H1 (cell line): ENCODE measurements around the gene PPP1R14C. TPM values are rescaled to one million over a fixed set of nuclear protein-coding genes. Genes with fewer than 3 reads are reported as not detected.

Source experiments
- CTCF ChIA-PET: fragments of 300-600 bp; sonication (Branson Sonifier 250); formaldehyde crosslinking; loops from one replicate; lab custom pipeline; 2021; ENCODE audit not compliant: partially characterized antibody; lab: Charles Lee
- POLR2A ChIA-PET: fragments of 300-600 bp; sonication (Branson Sonifier 250); formaldehyde crosslinking; loops from one replicate; lab custom pipeline; 2021; ENCODE audit warnings: inconsistent platforms; ENCODE audit not compliant: partially characterized antibody; lab: Charles Lee
- DNase-seq, 2 experiments: peaks; one replicate each; pipeline versions ENCODE4 v3.0.0 to v3.0.0-alpha.2; 2010 to 2022; ENCODE audit warnings: low spot score in 2 of 2, low read depth in 1 of 2, mixed read lengths in 1 of 2
- FAIRE-seq: peaks from 2 replicates; lab custom pipeline; 2011; peaks lifted over from hg19 to GRCh38; lab: Jason Lieb, UNC
- H2AFZ ChIP-seq: 2 replicates; pipeline ENCODE4 v1.8.1; 2012; ENCODE audit warnings: low read length, inconsistent platforms
- H2AK5ac ChIP-seq: 2 replicates; pipeline ENCODE4 v1.6.1; 2013; ENCODE audit warnings: low read depth, low read length
- H2BK120ac ChIP-seq: replicated peaks from 2 replicates; pipeline ENCODE3; 2013; ENCODE audit warnings: low read depth, low read length, inconsistent platforms
- H2BK12ac ChIP-seq: 2 replicates; pipeline ENCODE4 v1.6.1; 2013; ENCODE audit warnings: low read depth, low read length
- H2BK15ac ChIP-seq: 2 replicates; pipeline ENCODE4 v1.6.1; 2013; ENCODE audit warnings: low read length
- H2BK20ac ChIP-seq: 2 replicates; pipeline ENCODE4 v1.6.1; 2013; ENCODE audit warnings: low read length
- H2BK5ac ChIP-seq: 2 replicates; pipeline ENCODE4 v1.6.1; 2013; ENCODE audit warnings: low read depth, low read length
- H3K14ac ChIP-seq: 2 replicates; pipeline ENCODE4 v1.6.1; 2013; ENCODE audit warnings: inconsistent platforms; ENCODE audit not compliant: insufficient read length
- H3K18ac ChIP-seq: 2 replicates; pipeline ENCODE4 v1.6.1; 2013; ENCODE audit warnings: low read length; ENCODE audit errors: extremely low read depth
- H3K23ac ChIP-seq: 2 replicates; pipeline ENCODE4 v1.6.1; 2013; ENCODE audit warnings: inconsistent platforms; ENCODE audit not compliant: insufficient read length
- H3K23me2 ChIP-seq: 2 replicates; pipeline ENCODE4 v1.6.1; 2013; ENCODE audit warnings: low read depth, low read length
- H3K27ac ChIP-seq: 2 replicates; pipeline ENCODE4 v1.6.1; 2011; ENCODE audit warnings: low read depth, low read length, inconsistent platforms
- H3K27me3 ChIP-seq, 4 experiments: replicated peaks in 1 of 4; 1 replicate in 1 of 4; 2 replicates in 3 of 4; pipeline versions ENCODE4 v1.6.1 to v1.8.1; 2011 to 2013; ENCODE audit warnings: low read length in 3 of 4, mild to moderate bottlenecking in 3 of 4, inconsistent platforms in 2 of 4, mixed read lengths in 2 of 4, moderate library complexity in 1 of 4; ENCODE audit not compliant: control insufficient read depth in 3 of 4, insufficient read depth in 3 of 4; ENCODE audit errors: extremely low read depth in 1 of 4
- H3K36me3 ChIP-seq, 4 experiments: 2 replicates each; pipeline versions ENCODE4 v1.6.1 to v1.8.1; 2011 to 2013; ENCODE audit warnings: mild to moderate bottlenecking in 4 of 4, low read length in 3 of 4, moderate library complexity in 2 of 4, control low read depth in 1 of 4, inconsistent platforms in 1 of 4; ENCODE audit not compliant: insufficient read depth in 4 of 4, control insufficient read depth in 2 of 4
- H3K4ac ChIP-seq: replicated peaks from 2 replicates; pipeline ENCODE3; 2013; ENCODE audit warnings: low read length, low read depth, mixed read lengths, inconsistent platforms; ENCODE audit not compliant: insufficient read length
- H3K4me1 ChIP-seq, 4 experiments: replicated peaks in 1 of 4; 1 replicate in 1 of 4; 2 replicates in 3 of 4; pipeline versions ENCODE4 v1.6.1 to v1.8.1; 2011 to 2013; ENCODE audit warnings: low read length in 3 of 4, inconsistent platforms in 2 of 4, mixed read lengths in 1 of 4; ENCODE audit not compliant: insufficient read depth in 4 of 4, control insufficient read depth in 3 of 4
- H3K4me2 ChIP-seq, 2 experiments: 2 replicates each; pipeline versions ENCODE4 v1.6.1 to v1.8.1; 2011 to 2013; ENCODE audit warnings: low read depth in 2 of 2, low read length in 2 of 2, control low read depth in 1 of 2, inconsistent platforms in 1 of 2, mild to moderate bottlenecking in 1 of 2; ENCODE audit not compliant: insufficient read depth in 1 of 2
- H3K4me3 ChIP-seq, 4 experiments: fragments of 200-600, 300-600 bp in 1 of 4; sonication (generic), shearing (Covaris generic), sonication (Bioruptor Twin) in 1 of 4; 2 replicates each; pipeline versions ENCODE4 v1.5.1 to v1.8.1; 2011 to 2016; ENCODE audit warnings: low read length in 4 of 4, low read depth in 3 of 4, control low read depth in 2 of 4, inconsistent platforms in 2 of 4, mild to moderate bottlenecking in 2 of 4, mixed read lengths in 1 of 4, moderate library complexity in 1 of 4; ENCODE audit not compliant: insufficient read depth in 2 of 4; ENCODE audit errors: extremely low read depth in 1 of 4
- H3K56ac ChIP-seq: replicated peaks from 2 replicates; pipeline ENCODE3; 2013; ENCODE audit warnings: low read depth, mild to moderate bottlenecking, mixed read lengths, low read length, inconsistent platforms; ENCODE audit not compliant: insufficient read length
- H3K79me1 ChIP-seq: 2 replicates; pipeline ENCODE4 v1.6.1; 2013; ENCODE audit warnings: low read depth, low read length, control low read depth
- H3K79me2 ChIP-seq, 2 experiments: 2 replicates each; pipeline versions ENCODE4 v1.6.1 to v1.8.1; 2012 to 2013; ENCODE audit warnings: low read length in 2 of 2, mild to moderate bottlenecking in 2 of 2, inconsistent platforms in 1 of 2; ENCODE audit not compliant: insufficient read depth in 2 of 2, control insufficient read depth in 1 of 2
- H3K9ac ChIP-seq, 4 experiments: replicated peaks in 1 of 4; 1 replicate in 1 of 4; 2 replicates in 3 of 4; pipeline versions ENCODE4 v1.6.1 to v1.8.1; 2011 to 2013; ENCODE audit warnings: low read depth in 3 of 4, low read length in 3 of 4, control low read depth in 2 of 4, mild to moderate bottlenecking in 2 of 4, moderate library complexity in 2 of 4, inconsistent platforms in 1 of 4; ENCODE audit errors: extremely low read depth in 1 of 4
- H3K9me3 ChIP-seq, 2 experiments: 2 replicates each; pipeline versions ENCODE4 v1.6.1 to v1.8.1; 2012 to 2013; ENCODE audit warnings: mild to moderate bottlenecking in 2 of 2, moderate library complexity in 2 of 2, control low read depth in 1 of 2, inconsistent platforms in 1 of 2, low read depth in 1 of 2, low read length in 1 of 2, mixed read lengths in 1 of 2; ENCODE audit not compliant: insufficient read depth in 2 of 2
- H4K20me1 ChIP-seq, 2 experiments: replicated peaks in 1 of 2; 2 replicates each; pipeline versions ENCODE3 to v1.8.1; 2011 to 2013; ENCODE audit warnings: inconsistent platforms in 2 of 2, low read length in 2 of 2, mild to moderate bottlenecking in 1 of 2; ENCODE audit not compliant: insufficient read depth in 2 of 2, control insufficient read depth in 1 of 2
- H4K5ac ChIP-seq: 2 replicates; pipeline ENCODE4 v1.6.1; 2013; ENCODE audit warnings: low read length, low read depth, mixed read lengths, inconsistent platforms; ENCODE audit not compliant: insufficient read length
- H4K8ac ChIP-seq: 2 replicates; pipeline ENCODE4 v1.8.0; 2013; ENCODE audit warnings: mild to moderate bottlenecking, moderate library complexity, low read length, inconsistent platforms; ENCODE audit not compliant: insufficient read depth; ENCODE audit errors: extremely low read depth
- H4K91ac ChIP-seq: replicated peaks from 2 replicates; pipeline ENCODE3; 2013; ENCODE audit warnings: low read length, mixed read lengths, inconsistent platforms; ENCODE audit not compliant: insufficient read length
- POLR2A ChIP-seq, 2 experiments: IDR thresholded peaks; 1 replicate in 1 of 2; 2 replicates in 1 of 2; pipeline ENCODE4 v1.6.1; 2011; ENCODE audit warnings: low read depth in 2 of 2, low read length in 2 of 2, mild to moderate bottlenecking in 2 of 2; ENCODE audit errors: control extremely low read depth in 1 of 2
- RXRA ChIP-seq: IDR thresholded peaks from 2 replicates; pipeline ENCODE4 v1.6.1; 2011; ENCODE audit warnings: low read depth, mild to moderate bottlenecking, low read length, moderate library complexity; ENCODE audit not compliant: insufficient read depth
- SRF ChIP-seq: IDR thresholded peaks from 2 replicates; pipeline ENCODE4 v1.6.1; 2011; ENCODE audit warnings: mild to moderate bottlenecking, low read depth, low read length, moderate library complexity
- WGBS, 2 experiments: shearing (Covaris generic) in 1 of 2; methylation state at CpG; one replicate each; pipeline versions ENCODE4 v1.1.6 to v1.1.7; 2013 to 2015; ENCODE audit warnings: low lambda C conversion rate in 2 of 2, mixed read lengths in 2 of 2, inconsistent platforms in 1 of 2, low coverage in 1 of 2, missing lambda C conversion rate in 1 of 2; ENCODE audit not compliant: insufficient replicate concordance in 2 of 2, insufficient coverage in 1 of 2, insufficient read length in 1 of 2; ENCODE audit errors: extremely low coverage in 1 of 2, missing lambda C conversion rate in 1 of 2; 5-methylcytosine and 5-hydroxymethylcytosine counted together
- polyA plus RNA-seq, 7 experiments: library from polyadenylated mRNA; depleted of rRNA in 3 of 7; stranded (reverse) in 5 of 7; unstranded in 2 of 7; fragments of >200 nt in 5 of 7; fragments of 200-250 nt in 2 of 7; gene quantifications; 1 replicate in 5 of 7; 2 replicates in 1 of 7; 4 replicates in 1 of 7; pipeline versions ENCODE4 v1.2.1 to v1.2.3, GENCODE V29; 2011 to 2013; ENCODE audit warnings: missing spikeins in 2 of 7, mixed read lengths in 2 of 7
- total RNA-seq: library from RNA; stranded (reverse); fragmentation: NEBNext Ultra II Directional; extraction: Animal tissue kit (Norgen Biotek cat#: 25700); gene quantifications from 2 replicates; pipeline ENCODE4 v1.2.1, GENCODE V29; 2021

The PPP1R14C gene
- total and polyA plus RNA-seq, 2 of the 8 experiments (the other 6 are each of a cell fraction or from before 2014, with no cell fraction given): 0.30 to 0.61 TPM

- no peak overlapping the region for H3K4me2 ChIP-seq
- H2BK120ac ChIP-seq: no peak overlapping the region
- H2BK15ac ChIP-seq: no peak overlapping the region
- H3K18ac ChIP-seq: no peak overlapping the region
- H3K27ac ChIP-seq: no peak overlapping the region
- no peak overlapping the region for H3K9ac ChIP-seq
- H3K79me1 ChIP-seq: no peaks in the 10 kb centered on the region
- no peak overlapping the region for H2AFZ ChIP-seq
- H3K23me2 ChIP-seq: no peaks in the 10 kb centered on the region
- no peak overlapping the region for H2BK5ac ChIP-seq
- ChIA-PET POLR2A (interaction anchor here (1.0 kb wide), 1 partner anchor 10 kb away, joined by 3 read pairs; no protein-coding TSS in a partner anchor), CTCF (no interaction called here)
- no peak for TF ChIP-seq SRF
- TF ChIP-seq RXRA: no peak
- TF ChIP-seq POLR2A (IDR thresholded peaks at IDR 0.05; ENCODE audit: control extremely low read depth in 1 of 2, low read depth in 2 of 2, low read length in 2 of 2): no peak
- no peaks in the 10 kb centered on the region for H3K27me3 ChIP-seq
- H4K91ac ChIP-seq: no peak overlapping the region
- no peaks in the 10 kb centered on the region for H3K4me1 ChIP-seq
- H3K9me3 ChIP-seq: no peaks in the 10 kb centered on the region
- H2BK20ac ChIP-seq: no peak overlapping the region
- H3K4ac ChIP-seq: no peak overlapping the region
- no peak for FAIRE-seq
- no peaks in the 10 kb centered on the region for H3K36me3 ChIP-seq
- no peak overlapping the region for H3K14ac ChIP-seq
- no peak for DNase-seq
- H4K5ac ChIP-seq: no peak overlapping the region
- H2BK12ac ChIP-seq: no peak overlapping the region
- H3K23ac ChIP-seq: no peak overlapping the region
- H2AK5ac ChIP-seq: no peak overlapping the region
- H3K56ac ChIP-seq: no peak overlapping the region
- WGBS, 2 experiments: 93% methylated on average over 6 of the region's 6 CpGs; no CpG with 5 or more reads in 1 of the 2 experiments
- H3K79me2 ChIP-seq: no peaks in the 10 kb centered on the region
- H4K8ac ChIP-seq: no peak overlapping the region
- H4K20me1 ChIP-seq: no peaks in the 10 kb centered on the region
- H3K4me3 ChIP-seq: no peak overlapping the region
Observed at GRCh38 chr6:150269130-150269856, 126.4 kb downstream of the PPP1R14C start.
